DOHH2 (cell line): ENCODE measurements around the gene SPATA13.

Source experiments
- H3F3A ChIP-seq: fragments of 200-600 bp; sonication (generic), shearing (Covaris generic); 2 replicates; pipeline ENCODE4 v1.6.0; 2016; ENCODE audit warnings: antibody characterized with exemption, mild to moderate bottlenecking; ENCODE audit not compliant: control insufficient read depth, insufficient read depth
- H3K27ac ChIP-seq: fragments of 200-600 bp; sonication (generic); 2 replicates; pipeline ENCODE4 v1.5.1; 2014; ENCODE audit warnings: low read depth, mild to moderate bottlenecking, low read length, moderate library complexity
- H3K27me3 ChIP-seq: fragments of 200-600 bp; sonication (generic); 2 replicates; pipeline ENCODE4 v1.6.1; 2014; ENCODE audit warnings: mild to moderate bottlenecking, low read length, mixed read lengths; ENCODE audit not compliant: control insufficient read depth
- H3K36me3 ChIP-seq: fragments of 200-600 bp; sonication (generic); 2 replicates; pipeline ENCODE4 v1.6.1; 2014; ENCODE audit warnings: mild to moderate bottlenecking, low read length, moderate library complexity, mixed read lengths; ENCODE audit not compliant: control insufficient read depth
- H3K4me1 ChIP-seq: fragments of 200-600 bp; sonication (generic); 2 replicates; pipeline ENCODE4 v1.6.1; 2014; ENCODE audit warnings: mild to moderate bottlenecking, low read length, mixed read lengths; ENCODE audit not compliant: control insufficient read depth
- H3K4me2 ChIP-seq: fragments of 200-600 bp; sonication (generic); 2 replicates; pipeline ENCODE4 v1.6.0; 2014; ENCODE audit warnings: mild to moderate bottlenecking, low read length, moderate library complexity
- H3K4me3 ChIP-seq: fragments of 200-600 bp; sonication (generic); 2 replicates; pipeline ENCODE4 v1.5.1; 2014; ENCODE audit warnings: mild to moderate bottlenecking, low read length, mixed read lengths
- H3K79me2 ChIP-seq: fragments of 200-600 bp; sonication (generic); 2 replicates; pipeline ENCODE4 v1.6.1; 2014; ENCODE audit warnings: mild to moderate bottlenecking, low read length, mixed read lengths; ENCODE audit not compliant: control insufficient read depth
- H3K9me2 ChIP-seq: fragments of 200-600 bp; sonication (generic); replicated peaks from 2 replicates; pipeline ENCODE4 v1.6.1; 2014; ENCODE audit warnings: mild to moderate bottlenecking, low read length, mixed read lengths; ENCODE audit not compliant: control insufficient read depth
- H3K9me3 ChIP-seq: fragments of 200-600 bp; sonication (generic); 2 replicates; pipeline ENCODE4 v1.6.1; 2014; ENCODE audit warnings: antibody characterized with exemption, low read length, mixed read lengths; ENCODE audit not compliant: control insufficient read depth, insufficient read depth
- H4K20me1 ChIP-seq: fragments of 200-600 bp; sonication (generic); 2 replicates; pipeline ENCODE4 v1.6.0; 2014; ENCODE audit warnings: low read depth, mild to moderate bottlenecking, antibody characterized with exemption, low read length, moderate library complexity; ENCODE audit not compliant: control insufficient read depth, insufficient read depth
- CTCF ChIP-seq: fragments of 200-600 bp; sonication (generic); IDR thresholded peaks from one replicate; pipeline ENCODE4 v1.5.1; 2014; ENCODE audit warnings: antibody characterized with exemption, mild to moderate bottlenecking, low read depth, low read length; ENCODE audit not compliant: poor library complexity, severe bottlenecking
- EZH2phosphoT487 ChIP-seq: fragments of 200-600 bp; sonication (generic); IDR thresholded peaks from 2 replicates; pipeline ENCODE4 v1.6.1; 2017; ENCODE audit warnings: borderline replicate concordance, mild to moderate bottlenecking, antibody characterized with exemption, low read length, moderate library complexity, mixed read lengths

Gene SPATA13

GRCh38 chr13:24282256-24282655, 121.7 kb downstream of the SPATA13 start:
- TF ChIP-seq EZH2phosphoT487 (no peak), CTCF (no peak)
- no peaks in the 10 kb centered on the region for H4K20me1 ChIP-seq
- no peaks in the 10 kb centered on the region for H3F3A ChIP-seq
- no peaks in the 10 kb centered on the region for H3K9me3 ChIP-seq
- H3K27me3 ChIP-seq: no peaks in the 10 kb centered on the region
- H3K4me3 ChIP-seq: no peak overlapping the region
- H3K4me1 ChIP-seq: no peaks in the 10 kb centered on the region
- H3K36me3 ChIP-seq: no peaks in the 10 kb centered on the region
- H3K9me2 ChIP-seq: no peaks in the 10 kb centered on the region
- H3K79me2 ChIP-seq: no peaks in the 10 kb centered on the region
- no peak overlapping the region for H3K4me2 ChIP-seq
- no peak overlapping the region for H3K27ac ChIP-seq

GRCh38 chr13:24284889-24285565, 124.5 kb downstream of the SPATA13 start:
- Histone ChIP-seq H3K9me2 (no peaks in the 10 kb centered on the region), H3K27ac (no peak overlapping the region), H3K4me3 (no peak overlapping the region), H4K20me1 (no peaks in the 10 kb centered on the region), H3K36me3 (peaks cover 5% of the 10 kb centered on the region; the same call in 1 of the 2 replicates), H3K27me3 (no peaks in the 10 kb centered on the region), H3K4me2 (no peak overlapping the region), H3K79me2 (no peaks in the 10 kb centered on the region), H3K9me3 (no peaks in the 10 kb centered on the region), H3K4me1 (no peaks in the 10 kb centered on the region), H3F3A (no peaks in the 10 kb centered on the region)
- no peak for TF ChIP-seq EZH2phosphoT487
- TF ChIP-seq CTCF: no peak

- no peaks in the 10 kb centered on the region for H3K4me1 ChIP-seq
- no peaks in the 10 kb centered on the region for H3K9me2 ChIP-seq
- no peaks in the 10 kb centered on the region for H3K9me3 ChIP-seq
- no peak for TF ChIP-seq EZH2phosphoT487
- H3K36me3 ChIP-seq: peaks cover 5% of the 10 kb centered on the region; the same call in 1 of the 2 replicates
- no peaks in the 10 kb centered on the region for H4K20me1 ChIP-seq
- H3K27me3 ChIP-seq: no peaks in the 10 kb centered on the region
- H3K4me2 ChIP-seq: no peak overlapping the region
- no peaks in the 10 kb centered on the region for H3F3A ChIP-seq
- no peak overlapping the region for H3K4me3 ChIP-seq
- no peak overlapping the region for H3K27ac ChIP-seq
- no peaks in the 10 kb centered on the region for H3K79me2 ChIP-seq
Measured at GRCh38 chr13:24286624-24287023, 126.1 kb downstream of the SPATA13 start.

- no peaks in the 10 kb centered on the region for H4K20me1 ChIP-seq
- H3K9me2 ChIP-seq: no peaks in the 10 kb centered on the region
- H3F3A ChIP-seq: no peaks in the 10 kb centered on the region
- H3K4me3 ChIP-seq: no peak overlapping the region
- no peak overlapping the region for H3K27ac ChIP-seq
- H3K9me3 ChIP-seq: no peaks in the 10 kb centered on the region
- H3K4me2 ChIP-seq: no peak overlapping the region
- H3K79me2 ChIP-seq: no peaks in the 10 kb centered on the region
- TF ChIP-seq CTCF: no peak
- no peak for TF ChIP-seq EZH2phosphoT487
- H3K27me3 ChIP-seq: no peaks in the 10 kb centered on the region
- H3K4me1 ChIP-seq: no peaks in the 10 kb centered on the region
- peaks cover 5% of the 10 kb centered on the region; the same call in 1 of the 2 replicates for H3K36me3 ChIP-seq
Measured at GRCh38 chr13:24287748-24288287, 127.3 kb downstream of the SPATA13 start.
